Stimulated activated CD4-positive, alpha-beta T cell treated with anti-CD3 and anti-CD28 coated beads, TNF-alpha, amount 100 ng/mL, for 4 hours (primary cell): ENCODE measurements around the gene CAMKMT.

ENCODE experiments used
- DNase-seq, 3 experiments: peaks; one replicate each; pipeline ENCODE4 v3.0.0-alpha.2; 2020; ENCODE audit warnings: low read depth in 3 of 3

Gene CAMKMT

GRCh38 chr2:44649381-44649780, 287.6 kb downstream of the CAMKMT start:
- no peak for DNase-seq

- DNase-seq: no peak
Observed at GRCh38 chr2:44650796-44651195, 289.0 kb downstream of the CAMKMT start.

- no peak for DNase-seq
Observed at GRCh38 chr2:44651974-44652373, 290.2 kb downstream of the CAMKMT start.

- no peak for DNase-seq
Observed at GRCh38 chr2:44652701-44653100, 291.0 kb downstream of the CAMKMT start.

DNA sequence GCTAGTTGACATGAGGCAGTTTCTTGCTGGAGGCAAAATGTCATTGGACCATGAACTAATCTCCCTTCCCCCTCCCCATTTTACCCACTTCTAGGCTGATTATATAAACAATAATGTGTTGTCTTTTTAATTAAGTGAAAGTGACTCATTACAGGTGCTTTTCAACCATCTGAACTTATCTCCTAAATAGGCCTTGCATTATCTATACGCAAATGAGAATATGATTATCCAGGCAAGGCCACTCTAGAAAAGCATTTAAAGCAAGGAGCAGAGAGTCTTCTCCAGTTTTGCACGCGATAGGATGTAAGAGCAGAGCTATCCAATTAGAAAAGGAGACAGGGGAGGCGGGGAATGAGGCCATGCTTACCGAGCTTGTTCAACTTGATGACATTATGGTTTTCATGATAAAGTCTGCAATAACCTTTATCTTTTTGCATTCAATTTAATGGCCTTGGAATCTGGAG, 293.7 kb downstream of the CAMKMT start:
- DNase-seq: no peak

DNA sequence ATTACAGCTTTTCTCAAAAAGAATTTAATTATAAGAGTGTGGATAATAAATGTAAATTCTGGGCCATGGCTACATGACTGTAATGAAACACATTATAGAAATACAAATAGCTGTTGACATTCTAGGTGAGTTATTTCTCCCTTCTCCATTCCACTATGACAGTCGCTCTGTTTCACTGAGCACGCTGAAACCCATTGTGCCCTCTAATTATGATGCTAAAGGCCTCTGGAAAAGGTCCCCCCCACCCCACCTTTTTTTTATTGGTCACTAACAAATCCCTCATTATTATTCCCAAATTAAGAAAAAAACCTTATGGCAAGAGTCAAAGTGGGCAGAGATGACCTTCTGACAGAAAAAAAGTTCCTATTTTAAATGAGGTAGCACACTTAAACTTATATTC, 294.7 kb downstream of the CAMKMT start:
- no peak for DNase-seq

DNA sequence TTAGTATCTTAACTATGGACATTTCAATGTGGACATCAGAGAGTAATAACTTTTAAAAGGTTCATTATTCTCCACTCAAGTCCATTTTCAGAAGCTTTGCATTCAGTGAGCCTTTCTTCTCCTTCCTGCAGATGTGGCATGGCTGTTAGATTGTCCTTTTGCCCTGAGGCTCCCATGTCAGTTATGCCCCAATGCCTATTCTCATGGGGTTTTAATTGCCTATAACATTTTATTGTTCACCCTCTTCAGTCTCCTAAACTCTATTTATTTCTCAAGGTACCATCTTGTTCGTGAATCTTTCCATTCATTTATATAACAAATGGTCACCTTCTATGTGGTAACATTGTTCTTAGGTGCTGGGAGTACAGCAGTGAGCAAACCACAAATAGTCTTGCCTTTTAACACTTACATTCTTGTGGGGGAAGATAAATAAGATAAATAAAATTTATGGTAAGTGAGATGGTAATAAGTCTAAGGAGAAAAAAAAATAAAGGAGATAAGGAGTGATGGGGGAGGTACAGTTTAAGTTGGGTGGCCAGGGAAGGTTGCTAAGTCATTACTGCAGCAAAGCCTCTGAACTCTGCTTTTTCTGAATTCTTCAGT, 301.8 kb downstream of the CAMKMT start:
- DNase-seq: no peak

DNA sequence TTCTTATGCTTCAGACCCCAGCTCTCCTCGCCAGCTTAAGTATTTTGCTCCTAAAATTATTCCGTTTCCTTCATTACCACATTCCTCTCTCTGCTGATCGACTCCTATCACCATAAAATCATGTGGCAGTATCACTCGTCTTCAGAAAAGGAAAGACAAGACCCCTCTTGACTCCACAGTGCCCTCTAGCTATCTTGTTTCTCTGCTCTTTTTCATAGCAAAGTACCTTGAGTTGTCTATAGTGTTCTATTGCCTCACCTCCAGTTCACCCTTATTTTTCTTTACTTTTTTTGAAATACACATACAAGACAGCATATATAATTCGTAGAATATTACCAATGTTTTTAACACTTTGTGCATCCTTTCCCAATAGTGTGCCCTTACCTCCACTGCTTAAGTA, 306.6 kb downstream of the CAMKMT start:
- no peak for DNase-seq

- no peak for DNase-seq
Observed at GRCh38 chr2:44671276-44671675, 309.5 kb downstream of the CAMKMT start.

- no peak for DNase-seq
Observed at GRCh38 chr2:44671916-44672315, 310.2 kb downstream of the CAMKMT start.

- no peak for DNase-seq
Observed at GRCh38 chr2:44672431-44672830, 310.7 kb downstream of the CAMKMT start.

DNA sequence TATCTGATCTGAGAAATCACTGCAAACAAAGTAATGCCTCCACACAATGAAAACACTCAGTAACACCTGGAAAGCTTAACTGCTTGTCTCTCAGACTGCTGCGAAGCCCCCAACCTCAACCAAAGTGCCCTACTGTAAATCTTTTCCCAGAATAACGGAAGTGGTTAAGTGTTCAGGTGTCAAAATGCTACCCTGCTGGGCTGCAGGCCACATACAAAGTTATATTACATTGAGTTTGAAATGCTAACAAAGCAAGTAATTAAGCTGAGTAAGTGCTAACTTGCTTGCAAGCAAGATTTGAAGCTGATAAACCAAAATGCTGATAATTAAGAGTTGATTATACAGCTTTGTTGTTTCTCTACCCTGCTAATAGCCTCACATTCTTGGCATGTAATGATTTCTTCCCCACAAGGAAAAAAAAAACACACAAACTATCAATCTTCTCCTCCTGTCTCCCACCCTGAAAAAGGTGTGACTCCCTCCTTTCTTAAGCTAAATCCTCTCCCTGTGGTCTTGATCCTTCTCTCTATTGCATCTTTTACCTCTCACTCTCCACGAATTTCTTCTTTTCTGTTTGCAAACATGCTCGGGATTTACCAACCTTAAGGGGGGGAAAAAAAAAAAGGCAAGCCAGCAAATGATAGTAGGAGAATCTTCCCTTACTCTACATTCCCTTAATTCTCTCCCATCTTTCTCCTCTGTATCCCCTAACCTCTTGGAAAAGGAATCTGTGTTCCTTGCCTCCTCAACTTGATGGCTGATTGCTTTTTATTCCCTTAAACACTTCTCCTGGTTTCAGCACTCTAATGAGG, 312.9 kb downstream of the CAMKMT start:
- no peak for DNase-seq

GRCh38 chr2:44676379-44676778, 314.6 kb downstream of the CAMKMT start:
- no peak for DNase-seq

DNA sequence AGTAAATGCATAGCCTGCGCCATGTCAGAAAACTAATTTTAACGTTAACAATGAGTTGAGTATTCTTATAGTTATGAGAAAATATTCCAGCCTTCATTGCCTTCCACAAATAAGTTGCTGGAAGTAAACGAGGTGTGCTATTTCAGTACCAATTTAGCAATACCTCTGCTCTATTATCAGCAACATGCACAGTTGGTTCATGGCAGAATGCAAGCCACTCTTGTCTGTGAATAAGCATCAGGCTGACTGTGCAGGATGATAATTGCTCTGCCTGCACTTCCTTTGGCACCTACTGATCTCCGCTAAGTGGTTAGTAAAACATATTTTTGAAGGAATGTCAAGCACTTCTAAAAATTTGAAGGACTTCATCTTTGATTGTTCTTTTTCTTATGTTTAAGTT, 317.8 kb downstream of the CAMKMT start:
- DNase-seq: no peak

DNA sequence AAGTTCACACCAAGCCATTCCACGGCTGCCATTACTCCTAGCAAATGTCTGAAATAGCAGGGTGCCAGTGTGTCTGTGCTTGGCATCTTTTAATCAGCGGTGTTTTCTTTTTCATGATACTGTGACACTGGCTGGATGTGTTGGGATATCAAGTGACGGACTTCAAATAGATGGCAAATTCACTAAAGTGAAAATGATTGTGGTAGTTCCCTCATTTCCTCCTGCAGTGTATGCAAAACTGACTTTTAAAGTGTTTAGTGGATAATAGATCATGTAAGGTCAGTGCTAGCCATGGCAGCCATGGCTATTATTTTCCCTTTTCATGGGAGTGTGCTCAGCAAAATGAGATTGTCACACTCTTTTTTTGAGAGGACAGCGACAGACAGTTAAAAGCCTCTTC, 318.2 kb downstream of the CAMKMT start:
- DNase-seq: no peak

DNA sequence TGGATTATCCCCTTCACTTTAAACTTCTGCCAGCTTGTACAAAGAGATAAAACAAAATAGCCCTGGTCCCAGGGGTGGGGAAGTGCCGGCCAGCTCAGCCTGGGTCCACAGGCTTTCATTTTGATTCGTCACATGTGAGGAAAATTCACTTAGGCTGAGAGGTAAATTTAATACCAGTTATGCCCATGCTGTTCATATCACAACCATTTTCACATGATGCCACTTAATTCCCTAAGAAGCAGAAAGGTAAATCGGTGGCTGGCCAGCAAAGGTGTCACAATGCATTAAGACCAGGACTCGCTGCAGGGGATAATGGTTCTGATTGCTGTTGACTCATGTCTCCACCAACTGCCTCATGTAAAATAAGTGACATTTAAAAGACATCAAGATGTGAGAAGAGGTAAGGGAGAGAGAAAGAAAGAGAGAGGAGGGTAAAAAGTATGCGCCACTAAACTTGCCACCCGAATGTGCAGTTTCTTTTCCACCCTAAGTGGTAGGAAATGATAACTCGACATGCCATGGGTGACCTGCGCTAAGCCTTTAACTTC, 318.8 kb downstream of the CAMKMT start:
- no peak for DNase-seq

DNA sequence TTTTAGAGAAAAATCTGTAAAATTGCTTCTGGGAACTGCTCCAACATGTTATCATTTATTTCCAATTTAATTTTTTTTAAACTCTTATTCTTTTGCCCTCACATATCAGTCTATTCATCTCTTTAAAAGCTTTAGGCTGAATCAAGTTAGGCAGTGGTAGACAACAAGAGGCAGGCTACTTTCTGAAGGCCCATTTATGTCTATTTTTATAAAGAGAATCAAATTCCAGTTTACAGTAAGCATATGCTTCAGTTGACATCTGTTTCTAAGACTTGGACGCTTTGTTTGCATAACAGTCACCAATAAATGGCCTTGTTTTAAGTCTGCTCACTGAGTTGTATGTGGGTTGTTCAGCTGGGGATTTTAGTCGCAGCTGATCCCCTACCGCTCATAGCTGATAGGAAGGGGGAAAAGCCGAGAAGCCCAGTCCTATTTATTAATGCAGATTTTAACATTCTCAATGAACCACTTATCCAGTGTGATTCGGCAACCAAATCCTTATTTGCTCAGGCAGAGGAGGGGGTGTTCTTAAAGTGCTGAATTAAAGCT, 319.3 kb downstream of the CAMKMT start:
- no peak for DNase-seq

DNA sequence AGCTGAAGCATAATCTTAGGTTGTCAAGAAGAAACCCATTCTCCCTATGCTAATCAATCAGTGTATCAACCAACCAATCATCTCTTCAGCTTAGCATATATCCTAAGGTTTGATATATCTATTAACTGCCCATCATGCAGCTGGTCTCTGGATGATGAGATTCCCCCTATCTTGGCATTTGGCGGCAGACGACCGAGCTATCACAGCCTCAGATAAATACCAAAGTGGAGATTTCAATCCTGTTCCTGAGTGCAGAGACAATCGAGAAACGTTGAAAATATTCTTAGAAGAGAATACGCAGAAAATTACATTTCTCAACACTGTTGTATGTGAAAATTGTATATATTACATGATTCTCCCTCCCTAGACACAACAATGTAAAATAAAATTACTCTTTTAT, 320.7 kb downstream of the CAMKMT start:
- no peak for DNase-seq

GRCh38 chr2:44684559-44684958, 322.8 kb downstream of the CAMKMT start:
- no peak for DNase-seq

- DNase-seq: no peak
Observed at GRCh38 chr2:44686561-44686960, 324.8 kb downstream of the CAMKMT start.

- DNase-seq: no peak
Observed at GRCh38 chr2:44687686-44688455, 326.1 kb downstream of the CAMKMT start.
